Measurements from ENCODE around the gene HSF2BP. TPM values are rescaled to one million over a fixed set of nuclear protein-coding genes. Genes with fewer than 3 reads are reported as not detected.
"Not testable (repeated sequence)": the region's sequence is repeated elsewhere in the genome, so short reads cannot be mapped to it uniquely, and the experiment has no call there.

HSF2BP gene
- total and polyA plus RNA-seq, 5 experiments from 2014 or later = 0.22 to 0.68 (median 0.64) TPM

DNA sequence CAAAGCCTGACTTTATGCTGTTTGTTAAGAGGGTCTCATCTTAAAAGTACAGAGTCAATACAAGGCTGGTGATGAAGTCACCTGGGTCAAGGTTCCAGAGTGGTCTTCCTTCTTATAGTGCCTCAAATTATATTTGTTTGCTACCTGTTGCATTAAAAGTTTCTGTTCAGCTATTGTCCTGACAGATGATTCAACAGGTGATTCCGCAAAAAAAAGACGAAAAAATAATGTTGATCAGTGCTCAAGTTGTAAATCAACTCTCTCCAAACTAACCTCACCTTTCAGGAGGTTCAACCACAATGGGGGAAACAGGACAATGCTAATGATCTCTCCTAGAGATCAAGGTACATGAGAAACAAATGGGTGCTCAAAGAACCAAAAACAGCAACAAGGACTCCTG lies 35.7 kb downstream of the HSF2BP start:
- POLR2A ChIA-PET = no interaction called here
- DNase-seq = no peak
- peaks cover 0 to 6% (median 0%) of the 10 kb centered on the region in 4 donors for H3K4me1 Mint-ChIP-seq

DNA sequence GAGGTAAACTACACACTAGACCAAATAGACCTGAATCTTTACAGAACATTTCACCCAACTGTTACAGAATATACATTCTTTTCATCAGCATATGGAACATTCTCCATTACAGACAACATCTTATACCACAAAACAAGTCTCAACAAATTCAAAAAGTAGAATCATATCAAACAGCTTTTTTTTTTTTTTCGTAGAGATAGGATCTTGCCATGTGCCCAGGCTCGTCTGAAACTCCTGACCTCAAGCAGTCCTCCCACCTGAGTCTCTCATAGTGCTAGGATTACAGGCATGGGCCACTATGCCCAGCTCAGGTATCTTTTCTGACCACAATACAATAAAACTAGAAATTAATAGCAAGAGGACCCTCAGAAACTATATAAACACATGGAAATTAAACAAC lies 36.5 kb downstream of the HSF2BP start:
- peaks cover 0 to 1% (median 0%) of the 10 kb centered on the region in 5 donors for H3K27me3 Mint-ChIP-seq
- DNase-seq (no peak), ATAC-seq (no peak)
- POLR2A ChIA-PET = no interaction called here
- H3K4me3 Mint-ChIP-seq = no peak overlapping the region
- peaks cover 6 to 16% (median 12%) of the 10 kb centered on the region in 3 donors for H3K36me3 Mint-ChIP-seq
- H3K9me3 Mint-ChIP-seq = peaks cover 0 to 18% (median 7%) of the 10 kb centered on the region in 9 donors
- peaks cover 0 to 6% (median 0%) of the 10 kb centered on the region in 4 donors for H3K4me1 Mint-ChIP-seq
- no peak overlapping the region for H3K27ac Mint-ChIP-seq

More for the DNA sequence above, 35.7 kb downstream of the HSF2BP start:
- Mint-ChIP-seq H3K27ac (no peak overlapping the region), H3K9me3 (peaks cover 0 to 18% (median 7%) of the 10 kb centered on the region in 9 donors), H3K36me3 (peaks cover 6 to 20% (median 12%) of the 10 kb centered on the region in 3 donors), H3K4me3 (no peak overlapping the region), H3K27me3 (peaks cover 0 to 1% (median 0%) of the 10 kb centered on the region in 5 donors)
- ATAC-seq = no peak

DNA sequence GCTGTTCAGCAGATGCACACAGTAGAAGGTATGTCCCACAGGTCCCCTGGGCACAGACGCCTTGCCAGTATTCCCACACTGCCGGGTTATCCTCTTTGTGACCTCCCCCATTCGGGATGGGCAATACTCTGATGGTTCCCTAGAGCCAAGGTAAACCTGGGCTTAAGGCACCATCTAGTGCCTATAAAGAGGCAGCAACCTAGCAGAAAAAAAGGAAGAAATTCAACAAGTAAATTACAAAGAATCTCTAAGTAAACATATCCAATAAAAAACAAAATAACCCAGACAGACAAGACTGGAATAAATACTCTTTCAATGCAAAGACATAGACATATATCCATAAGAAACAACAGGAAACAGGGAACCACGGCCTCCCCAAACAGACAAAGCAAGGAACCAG lies 39.4 kb downstream of the HSF2BP start:
- Mint-ChIP-seq H3K27ac (no peak overlapping the region), H3K4me1 (peaks cover 0 to 6% (median 0%) of the 10 kb centered on the region in 4 donors), H3K4me3 (no peak overlapping the region), H3K9me3 (peaks cover 0 to 18% (median 7%) of the 10 kb centered on the region in 9 donors), H3K36me3 (peaks cover 6 to 16% (median 12%) of the 10 kb centered on the region in 3 donors), H3K27me3 (peaks cover 0 to 1% (median 0%) of the 10 kb centered on the region in 5 donors)
- ATAC-seq (no peak), DNase-seq (no peak)
- POLR2A ChIA-PET = no interaction called here

DNA sequence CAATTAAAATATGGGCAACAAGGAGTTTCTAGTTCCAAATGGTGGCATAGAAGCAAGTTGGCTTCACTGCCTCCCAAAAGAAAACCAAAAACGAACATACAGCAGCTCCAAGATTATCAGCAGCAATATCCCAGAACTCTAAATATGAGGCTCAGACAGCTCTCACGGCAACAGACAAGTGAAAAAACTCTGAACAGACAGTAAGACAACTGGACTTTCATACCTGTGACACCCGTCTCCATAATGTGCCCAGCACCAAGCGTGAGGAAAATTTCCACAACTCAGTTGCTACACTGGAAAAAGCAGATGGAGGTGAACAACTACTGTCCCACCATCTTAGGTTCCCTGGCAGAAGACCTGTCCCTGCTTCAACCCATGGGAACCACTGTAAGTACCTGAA lies 39.9 kb downstream of the HSF2BP start:
- DNase-seq = no peak
- POLR2A ChIA-PET = interaction anchor here (0.7 kb wide), 1 partner anchor 418 kb away, joined by 4 read pairs; no protein-coding TSS in a partner anchor
- peaks cover 0 to 1% (median 0%) of the 10 kb centered on the region in 5 donors for H3K27me3 Mint-ChIP-seq
- ATAC-seq = no peak
- peaks cover 0 to 18% (median 7%) of the 10 kb centered on the region in 9 donors for H3K9me3 Mint-ChIP-seq
- H3K4me3 Mint-ChIP-seq = no peak overlapping the region
- peaks cover 0 to 6% (median 0%) of the 10 kb centered on the region in 4 donors for H3K4me1 Mint-ChIP-seq
- no peak overlapping the region for H3K27ac Mint-ChIP-seq
- peaks cover 6 to 16% (median 12%) of the 10 kb centered on the region in 3 donors for H3K36me3 Mint-ChIP-seq

DNA sequence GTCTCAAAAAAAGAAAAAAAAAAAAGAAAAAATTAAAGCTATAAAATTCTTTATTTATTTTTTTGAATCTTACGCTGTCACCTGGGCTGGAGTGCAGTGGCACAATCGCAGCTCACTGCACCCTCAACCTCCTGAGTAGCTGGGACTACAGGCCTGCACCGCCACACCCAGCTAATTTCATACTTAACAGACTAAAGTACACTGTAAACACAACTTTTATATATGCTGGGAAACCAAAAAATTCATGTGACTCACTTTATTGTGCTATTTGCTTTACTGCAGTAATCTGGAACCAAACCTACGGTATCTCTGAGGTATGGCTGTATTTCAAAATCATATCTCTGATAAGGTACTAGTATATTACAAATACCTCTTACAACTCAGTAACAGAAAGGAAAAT lies 40.3 kb downstream of the HSF2BP start:
- Mint-ChIP-seq H3K4me3 (no peak overlapping the region), H3K27ac (no peak overlapping the region), H3K27me3 (peaks cover 0 to 1% (median 0%) of the 10 kb centered on the region in 5 donors), H3K9me3 (peaks cover 0 to 18% (median 7%) of the 10 kb centered on the region in 9 donors), H3K4me1 (peaks cover 0 to 6% (median 0%) of the 10 kb centered on the region in 4 donors), H3K36me3 (peaks cover 6 to 16% (median 12%) of the 10 kb centered on the region in 3 donors)
- no peak for ATAC-seq
- DNase-seq = no peak
- POLR2A ChIA-PET = interaction anchor here (0.7 kb wide), 1 partner anchor 418 kb away, joined by 4 read pairs; no protein-coding TSS in a partner anchor

DNA sequence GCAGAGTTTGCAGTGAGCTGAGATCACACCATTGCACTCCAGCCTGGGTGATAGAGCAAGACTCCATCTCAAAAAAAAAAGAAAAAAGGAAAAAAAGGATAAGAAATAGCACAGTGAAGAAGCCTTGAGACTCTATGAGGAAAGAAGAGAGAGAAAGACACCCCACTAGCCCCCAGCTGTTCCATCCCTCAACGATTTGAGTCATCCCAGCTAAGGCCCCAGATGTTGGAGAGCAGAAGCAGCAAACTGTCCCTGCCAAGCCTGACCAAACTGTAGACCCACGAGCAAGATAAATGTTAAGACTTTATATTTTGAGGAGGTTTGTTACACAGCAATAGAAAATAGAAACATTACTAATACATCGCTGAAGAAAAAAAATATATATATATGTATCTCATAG lies 42.4 kb downstream of the HSF2BP start:
- Mint-ChIP-seq H3K36me3 (peaks cover 6 to 16% (median 12%) of the 10 kb centered on the region in 3 donors), H3K27ac (peak overlapping the region in 2 of 10 donors; percentile 39 to 59), H3K9me3 (peaks cover 0 to 18% (median 7%) of the 10 kb centered on the region in 9 donors)
- H3K27me3 Mint-ChIP-seq, ATAC-seq, H3K4me1 Mint-ChIP-seq, H3K4me3 Mint-ChIP-seq, POLR2A ChIA-PET, DNase-seq: not testable (repeated sequence)

DNA sequence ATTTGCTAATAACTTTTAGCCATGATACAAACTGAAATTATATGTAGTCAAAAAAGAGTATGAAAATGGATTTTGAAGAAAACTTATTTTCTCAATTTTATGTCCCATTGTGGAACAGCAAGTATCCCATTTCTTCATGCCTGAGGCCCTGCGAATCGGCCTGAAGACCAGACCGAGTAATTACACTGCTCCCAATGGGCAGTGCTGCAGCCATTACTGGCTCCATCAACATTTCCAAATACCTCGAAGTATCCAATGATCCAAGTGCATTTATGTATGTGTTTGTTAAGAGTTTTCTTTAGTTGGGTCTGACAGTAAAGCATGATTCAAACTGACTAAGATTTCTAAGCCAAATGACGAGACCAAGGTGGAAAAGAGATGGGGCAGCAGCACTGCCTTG lies 44.4 kb downstream of the HSF2BP start:
- peaks cover 2 to 5% (median 4%) of the 10 kb centered on the region in 3 donors for H3K36me3 Mint-ChIP-seq
- POLR2A ChIA-PET = no interaction called here
- no peaks in the 10 kb centered on the region for H3K27me3 Mint-ChIP-seq
- H3K9me3 Mint-ChIP-seq = peaks cover 0 to 8% (median 2%) of the 10 kb centered on the region in 9 donors
- peaks cover 0 to 1% (median 0%) of the 10 kb centered on the region in 4 donors for H3K4me1 Mint-ChIP-seq
- no peak overlapping the region for H3K4me3 Mint-ChIP-seq
- no peak overlapping the region for H3K27ac Mint-ChIP-seq
- DNase-seq (no peak), ATAC-seq (no peak)

DNA sequence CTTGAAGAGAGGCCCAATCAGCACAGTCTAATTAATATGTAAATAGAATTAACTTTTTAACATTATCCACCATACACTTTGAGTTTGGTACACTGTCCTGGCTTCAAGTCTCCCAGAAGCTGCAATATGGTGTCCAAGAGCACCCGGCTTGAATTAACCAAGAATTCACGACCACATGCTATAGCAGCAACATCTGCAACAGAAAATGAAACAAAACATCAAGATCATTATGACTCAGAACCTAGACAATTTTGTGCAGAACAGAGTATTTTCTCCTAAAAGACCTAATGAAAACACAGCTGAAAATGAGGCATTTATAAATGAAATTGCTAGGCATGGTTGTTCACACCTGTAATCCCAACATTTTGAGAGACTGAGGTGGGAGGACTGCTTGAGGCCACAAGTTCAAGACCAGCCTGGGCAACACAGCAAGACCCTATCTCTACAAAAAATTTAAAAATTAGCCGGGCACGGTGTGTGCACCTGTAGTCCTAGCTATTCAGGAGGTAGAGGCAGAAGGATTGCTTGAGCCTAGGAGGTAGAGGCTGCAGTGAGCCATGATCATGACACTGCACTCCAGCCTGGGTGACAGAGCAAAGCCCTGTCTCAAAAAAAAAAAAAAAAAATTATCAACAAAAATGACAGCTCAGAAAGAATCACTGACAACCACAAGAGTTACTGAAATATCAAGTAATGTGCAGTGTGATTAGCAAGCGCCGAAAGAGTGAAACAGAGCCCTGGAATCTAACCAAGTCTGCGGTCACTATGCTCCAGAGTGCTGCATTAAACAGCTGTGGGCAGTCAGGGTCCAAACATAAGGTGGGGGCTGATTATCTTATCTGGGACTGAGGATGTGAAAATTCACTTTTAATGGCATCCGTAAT lies 45.3 kb downstream of the HSF2BP start:
- DNase-seq (no peak), ATAC-seq (no peak)
- H3K4me3 Mint-ChIP-seq = no peak overlapping the region
- POLR2A ChIA-PET = no interaction called here
- peak overlapping the region in 1 of 10 donors; percentile 4 for H3K27ac Mint-ChIP-seq
- H3K27me3 Mint-ChIP-seq = no peaks in the 10 kb centered on the region
- no peaks in the 10 kb centered on the region for H3K36me3 Mint-ChIP-seq
- no peaks in the 10 kb centered on the region for H3K9me3 Mint-ChIP-seq
- peaks cover 0 to 1% (median 0%) of the 10 kb centered on the region in 4 donors for H3K4me1 Mint-ChIP-seq

DNA sequence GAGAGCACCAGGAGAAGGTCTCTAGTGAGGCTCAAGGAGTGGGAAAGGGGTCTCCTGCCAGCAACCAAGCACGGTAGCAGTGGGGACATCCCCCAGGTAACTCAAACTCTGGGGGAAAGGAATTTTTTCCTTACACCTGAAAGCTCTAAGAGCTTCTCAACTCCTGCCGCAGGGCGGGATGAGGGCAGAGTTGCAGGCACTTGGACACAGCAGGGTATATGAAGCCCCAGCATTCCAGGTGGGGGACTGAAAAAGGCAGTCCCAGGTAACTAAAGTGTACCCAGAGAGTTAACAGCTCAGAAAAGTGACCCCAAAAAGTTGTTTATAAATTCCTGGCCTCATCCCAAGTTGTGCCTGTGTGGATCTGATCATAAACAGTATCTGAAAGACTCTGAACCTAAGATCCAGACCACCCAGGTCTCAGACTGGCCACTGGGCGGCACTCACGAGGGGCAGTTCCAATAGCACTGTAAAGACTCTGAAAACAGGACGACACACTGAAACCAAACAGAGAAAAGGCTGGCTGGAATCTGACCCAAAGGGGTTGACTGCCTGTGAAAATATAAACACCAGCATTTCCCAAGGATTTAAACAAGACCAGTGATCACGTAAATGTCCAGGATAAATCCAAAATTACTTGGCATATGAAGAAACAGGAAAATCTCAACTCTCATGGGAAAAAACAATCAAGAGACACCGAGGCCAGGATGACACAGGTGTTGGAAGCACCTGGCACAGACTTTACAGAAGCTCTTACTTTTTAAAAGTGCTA lies 47.5 kb downstream of the HSF2BP start:
- POLR2A ChIA-PET = no interaction called here
- H3K4me1 Mint-ChIP-seq = peaks cover 0 to 5% (median 0%) of the 10 kb centered on the region in 4 donors
- no peaks in the 10 kb centered on the region for H3K36me3 Mint-ChIP-seq
- DNase-seq (peak in 2 of 10 donors; percentile 2 to 7), ATAC-seq (no peak)
- no peaks in the 10 kb centered on the region for H3K9me3 Mint-ChIP-seq
- H3K27ac Mint-ChIP-seq = peak overlapping the region in 1 of 10 donors; percentile 22
- no peak overlapping the region for H3K4me3 Mint-ChIP-seq
- H3K27me3 Mint-ChIP-seq = no peaks in the 10 kb centered on the region

DNA sequence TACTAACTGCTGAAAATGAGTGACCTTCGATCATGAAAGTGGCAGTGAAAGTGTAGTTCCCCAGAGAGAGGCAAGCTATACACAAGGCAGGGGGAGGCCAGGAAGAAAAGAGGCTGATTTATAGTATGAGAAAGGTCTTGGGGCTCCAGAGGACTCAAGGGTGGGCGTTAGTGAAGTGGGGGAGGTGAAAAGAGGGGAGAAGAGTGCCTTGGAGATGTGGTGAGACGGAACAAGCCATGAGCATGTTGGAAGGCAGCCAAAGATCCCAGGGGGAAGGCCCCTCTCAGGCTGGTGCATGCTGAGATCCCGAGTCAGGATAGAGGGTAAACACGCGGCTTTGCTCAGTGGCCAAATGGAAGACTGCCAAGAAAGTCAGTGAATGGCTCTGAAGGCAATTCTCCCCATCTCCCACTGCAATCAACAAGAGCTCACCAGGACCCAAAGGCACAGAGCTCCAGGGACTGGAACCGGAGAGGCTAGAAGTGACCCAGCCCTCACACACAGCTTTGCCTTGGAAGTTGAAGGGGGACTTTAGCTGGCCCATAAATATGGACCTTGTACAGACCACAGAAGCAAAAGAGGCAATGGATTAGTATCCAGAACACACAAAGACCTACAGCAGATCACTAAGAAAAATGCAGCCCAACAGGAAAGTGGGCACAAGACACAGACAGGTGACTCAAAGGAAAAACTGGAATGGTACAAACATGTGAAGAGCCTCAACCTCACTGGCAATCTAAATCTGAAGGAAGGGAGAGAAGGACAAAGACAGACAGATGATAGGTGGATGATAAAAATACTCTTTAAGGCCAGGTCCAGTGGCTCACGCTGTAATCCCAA lies 49.6 kb downstream of the HSF2BP start:
- ATAC-seq = no peak
- no peak for DNase-seq
- Mint-ChIP-seq H3K4me3 (no peak overlapping the region), H3K9me3 (no peaks in the 10 kb centered on the region), H3K4me1 (peaks cover 0 to 5% (median 0%) of the 10 kb centered on the region in 4 donors), H3K27ac (peak overlapping the region in 1 of 10 donors; percentile 12), H3K36me3 (no peaks in the 10 kb centered on the region), H3K27me3 (no peaks in the 10 kb centered on the region)
- POLR2A ChIA-PET = no interaction called here

DNA sequence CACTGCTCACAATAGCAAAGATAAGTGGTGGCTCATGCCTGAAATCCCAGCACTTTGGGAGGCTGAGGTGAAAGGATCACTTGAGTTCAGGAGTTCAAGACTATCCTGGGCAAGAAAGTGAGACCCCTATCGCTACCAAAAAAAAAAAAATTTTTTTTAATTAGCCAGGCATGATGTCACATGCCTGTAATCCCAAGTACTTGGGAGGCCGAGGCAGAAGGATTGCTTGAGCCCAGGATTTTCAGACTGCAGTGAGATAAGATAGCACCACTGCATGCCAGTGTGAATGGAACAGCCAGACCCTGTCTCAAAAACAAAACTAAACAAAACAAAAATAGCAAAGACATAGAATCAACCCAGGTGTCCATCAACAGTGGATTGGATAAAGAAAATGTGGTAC lies 50.6 kb downstream of the HSF2BP start:
- DNase-seq = no peak
- Mint-ChIP-seq H3K27me3 (no peaks in the 10 kb centered on the region), H3K4me3 (no peak overlapping the region), H3K36me3 (no peaks in the 10 kb centered on the region), H3K4me1 (peaks cover 0 to 5% (median 0%) of the 10 kb centered on the region in 4 donors), H3K9me3 (no peaks in the 10 kb centered on the region), H3K27ac (peak overlapping the region in 1 of 10 donors; percentile 28)
- no peak for ATAC-seq
- POLR2A ChIA-PET = no interaction called here

DNA sequence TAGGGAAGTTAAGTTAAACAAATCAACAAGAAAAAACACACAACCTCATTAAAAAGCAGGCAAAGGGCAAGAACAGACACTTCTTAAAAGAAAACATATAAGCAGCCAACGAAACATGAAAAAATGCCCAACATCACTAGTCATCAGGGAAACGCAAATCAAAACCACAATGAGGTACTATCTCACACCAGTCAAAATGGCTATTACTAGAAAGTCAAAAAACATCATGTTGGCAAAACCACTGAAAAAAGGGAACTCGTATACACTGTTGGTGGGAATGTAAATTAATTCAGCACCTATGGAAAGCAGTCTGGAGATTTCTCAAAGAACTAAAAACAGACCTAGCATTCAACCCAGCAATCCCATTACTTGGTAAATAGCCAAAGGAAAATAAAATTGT lies 51.1 kb downstream of the HSF2BP start:
- Mint-ChIP-seq H3K27ac (no peak overlapping the region), H3K9me3 (no peaks in the 10 kb centered on the region), H3K4me1 (peaks cover 0 to 5% (median 0%) of the 10 kb centered on the region in 4 donors), H3K27me3 (no peaks in the 10 kb centered on the region), H3K4me3 (no peak overlapping the region), H3K36me3 (no peaks in the 10 kb centered on the region)
- DNase-seq (no peak), ATAC-seq (no peak)
- POLR2A ChIA-PET = no interaction called here
